ENCODE results near the gene TM9SF1.

The TM9SF1 gene

GRCh38 chr14:24195186-24196070, at the start of gene TM9SF1:
TM9SF1 (minus strand) TSS chr14:24195441; CDS start chr14:24195019, 422 bp downstream.
- peak; percentile 93 for DNase-seq

GRCh38 chr14:24243336-24243836, 48.1 kb upstream of the TM9SF1 start:
- DNase-seq: peak; percentile 79

- peak; percentile 97 for DNase-seq
These were observed 46.7 kb upstream of the TM9SF1 start for GRCh38 chr14:24241829-24242443.

- DNase-seq: no peak
These were observed 45.1 kb upstream of the TM9SF1 start for GRCh38 chr14:24240110-24240918.

GRCh38 chr14:24238527-24239037, 43.3 kb upstream of the TM9SF1 start:
- DNase-seq: no peak

- no peak for DNase-seq
These were observed 42.9 kb upstream of the TM9SF1 start for GRCh38 chr14:24238123-24238522.

- no peak for DNase-seq
These were observed 42.3 kb upstream of the TM9SF1 start for GRCh38 chr14:24237463-24237955.

- DNase-seq: no peak
These were observed 41.6 kb upstream of the TM9SF1 start for GRCh38 chr14:24236689-24237462.

GRCh38 chr14:24235804-24236688, 40.8 kb upstream of the TM9SF1 start:
- DNase-seq: peak; percentile 7

- no peak for DNase-seq
These were observed 39.1 kb upstream of the TM9SF1 start for GRCh38 chr14:24234095-24235005.

GRCh38 chr14:24233538-24233866, 38.3 kb upstream of the TM9SF1 start:
- no peak for DNase-seq

GRCh38 chr14:24232645-24233537, 37.6 kb upstream of the TM9SF1 start, which contains the start of gene GMPR2:
GMPR2 (plus strand) TSS chr14:24232929; CDS start chr14:24233254, 325 bp downstream.
- DNase-seq: no peak

- peak; percentile 97 for DNase-seq
These were observed 36.9 kb upstream of the TM9SF1 start, which contains the start of gene NEDD8 for GRCh38 chr14:24232121-24232644. NEDD8 (minus strand) TSS chr14:24232367; CDS start chr14:24232267, 100 bp downstream.

- no peak for DNase-seq
These were observed 36.3 kb upstream of the TM9SF1 start for GRCh38 chr14:24231263-24232120.

- no peak for DNase-seq
These were observed 33.7 kb upstream of the TM9SF1 start for GRCh38 chr14:24228902-24229301.

GRCh38 chr14:24226473-24226872, 31.2 kb upstream of the TM9SF1 start:
- no peak for DNase-seq

- no peak for DNase-seq
These were observed 29.4 kb upstream of the TM9SF1 start for GRCh38 chr14:24224618-24225071.
